Epithelial cell of proximal tubule (primary cell): ENCODE results near the gene HSD11B2. TPM values are rescaled to one million over a fixed set of nuclear protein-coding genes. Genes with fewer than 3 reads are reported as not detected.

Experiments
- DNase-seq: peaks from one replicate; pipeline ENCODE4 v3.0.0-alpha.2; 2011; ENCODE audit warnings: low read depth
- H3K4me3 ChIP-seq: 2 replicates; pipeline ENCODE4 v1.5.1; 2011; ENCODE audit warnings: low read depth, mild to moderate bottlenecking, low read length
- CTCF ChIP-seq: conservative IDR thresholded peaks from 2 replicates; pipeline ENCODE4 v1.5.1; 2012; ENCODE audit warnings: low read depth, mild to moderate bottlenecking, low read length
- total RNA-seq: library from RNA; depleted of rRNA; stranded (reverse); fragments of >200 nt; gene quantifications from 2 replicates; pipeline ENCODE4 v1.2.3, GENCODE V29; 2015

HSD11B2 gene
- total RNA-seq, 1 donor from 2014 or later: 2.2 TPM

- TF ChIP-seq CTCF: no peak
- DNase-seq: no peak
- H3K4me3 ChIP-seq: no peak overlapping the region
Observed at GRCh38 chr16:67423611-67424260, 7.2 kb upstream of the HSD11B2 start.

- TF ChIP-seq CTCF: no peak
Observed at GRCh38 chr16:67424261-67424615, 6.7 kb upstream of the HSD11B2 start.

DNA sequence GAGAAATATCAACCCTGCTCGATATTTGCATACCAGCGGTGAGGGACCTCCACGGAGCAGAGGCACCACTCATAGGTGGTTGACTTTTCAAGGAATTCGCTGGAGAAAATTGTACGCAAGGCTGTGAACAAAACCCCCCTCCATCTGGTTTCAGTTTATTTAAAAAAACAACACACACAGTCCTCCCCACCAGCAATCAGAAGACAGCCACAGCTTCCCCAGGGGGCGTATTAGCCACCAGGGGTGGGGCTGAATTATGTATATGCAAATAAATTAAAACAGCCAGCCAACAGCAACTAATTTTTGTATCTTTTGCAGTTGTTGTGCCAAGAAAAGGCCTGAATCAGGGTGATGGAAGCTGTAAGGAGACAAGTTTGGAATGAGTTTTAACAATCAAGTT is 5.9 kb upstream of the HSD11B2 start:
- H3K4me3 ChIP-seq: no peak overlapping the region
- no peak for DNase-seq
- no peak for TF ChIP-seq CTCF

More at GRCh38 chr16:67424261-67424615, 6.7 kb upstream of the HSD11B2 start:
- DNase-seq: no peak
- no peak overlapping the region for H3K4me3 ChIP-seq

DNA sequence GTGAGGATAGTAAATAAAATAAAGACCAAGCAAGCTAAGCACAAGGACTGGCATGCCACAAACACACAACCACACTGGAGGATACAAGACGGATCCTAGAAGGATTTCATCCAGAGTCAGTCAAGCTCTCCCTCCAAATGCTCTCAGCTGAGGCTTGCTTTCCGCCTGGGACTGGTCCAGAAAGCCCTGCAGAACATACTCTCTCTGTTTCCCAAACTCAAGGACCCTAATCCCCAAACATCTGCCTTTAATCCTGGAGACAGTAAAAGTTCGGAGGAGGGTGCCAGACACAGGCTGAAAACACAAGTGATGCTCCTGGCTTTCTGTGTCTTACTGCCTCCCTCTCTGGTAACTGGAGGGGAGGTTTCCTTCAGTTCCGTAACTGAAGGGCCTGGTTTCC is 5.3 kb upstream of the HSD11B2 start:
- no peak for TF ChIP-seq CTCF
- H3K4me3 ChIP-seq: no peak overlapping the region
- no peak for DNase-seq

- no peak for DNase-seq
Observed at GRCh38 chr16:67426022-67426421, 4.9 kb upstream of the HSD11B2 start.

DNA sequence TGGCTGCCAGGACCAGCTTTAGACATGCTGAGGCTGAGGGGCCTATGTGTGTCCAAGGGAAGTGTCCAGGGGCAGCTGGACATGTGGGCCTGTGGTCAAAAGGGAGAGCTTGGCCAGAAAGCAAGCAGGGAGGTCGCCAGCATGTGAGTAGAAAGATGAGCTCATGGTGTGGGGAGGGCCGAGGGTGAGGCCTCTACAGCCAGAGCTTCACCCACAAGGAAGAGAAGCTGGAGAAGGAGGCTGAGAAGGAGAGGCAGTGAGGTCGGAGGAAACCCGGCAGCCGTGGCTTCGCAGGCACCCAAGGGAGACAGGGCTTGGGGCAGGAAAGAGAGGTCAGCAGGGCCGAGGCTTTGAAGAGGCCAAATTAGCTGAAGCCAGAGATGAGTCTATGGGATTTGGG is 4.0 kb upstream of the HSD11B2 start:
- no peak for DNase-seq
- no peak overlapping the region for H3K4me3 ChIP-seq
- no peak for TF ChIP-seq CTCF

More at GRCh38 chr16:67426022-67426421, 4.9 kb upstream of the HSD11B2 start:
- no peak for TF ChIP-seq CTCF
- H3K4me3 ChIP-seq: no peak overlapping the region

GRCh38 chr16:67428146-67428731 is 2.7 kb upstream of the HSD11B2 start:
- no peak overlapping the region for H3K4me3 ChIP-seq
- no peak for DNase-seq
- peak; percentile 98 for TF ChIP-seq CTCF
